ENCODE results near the gene ZNF507. TPM values are rescaled to one million over a fixed set of nuclear protein-coding genes. Genes with fewer than 3 reads are reported as not detected.
A peak's percentile ranks its signal among the peaks of the same experiment; 100 is the strongest.

The ZNF507 gene
- total RNA-seq, 1 donor from 2014 or later, result 42.3 TPM

DNA sequence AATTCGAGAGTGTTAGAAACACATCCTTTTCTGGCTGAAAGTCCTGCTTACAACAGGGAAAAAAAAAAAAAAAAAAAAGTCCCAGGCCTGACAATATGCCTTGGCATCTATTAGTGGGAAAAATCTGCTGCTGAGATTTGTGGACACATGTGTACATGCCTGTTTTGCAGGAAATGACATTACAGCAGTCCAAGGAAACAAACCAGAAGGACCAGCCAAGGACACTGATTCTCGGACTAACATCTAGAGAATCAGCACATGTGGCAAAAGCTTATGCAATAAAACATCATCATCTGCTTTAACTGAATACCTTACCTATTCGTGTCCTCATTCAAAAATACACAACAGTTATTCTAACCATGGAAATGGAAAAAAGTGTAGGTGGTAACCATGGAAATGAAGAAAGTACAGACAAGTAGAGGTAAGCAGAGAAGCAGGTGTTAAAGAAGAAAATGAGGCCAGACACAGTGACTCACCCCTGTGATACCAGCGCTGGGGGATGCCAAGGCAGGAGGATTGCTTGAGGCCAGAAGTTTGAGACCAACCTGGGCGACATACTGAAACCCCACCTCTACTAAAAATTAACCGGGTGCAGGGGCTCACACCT lies 50.7 kb downstream of the ZNF507 start:
- no peaks in the 10 kb centered on the region for H3K27me3 Mint-ChIP-seq
- no peak overlapping the region for H3K4me3 Mint-ChIP-seq (ENCODE audit: low read depth)
- TF ChIP-seq, protein P1, sequence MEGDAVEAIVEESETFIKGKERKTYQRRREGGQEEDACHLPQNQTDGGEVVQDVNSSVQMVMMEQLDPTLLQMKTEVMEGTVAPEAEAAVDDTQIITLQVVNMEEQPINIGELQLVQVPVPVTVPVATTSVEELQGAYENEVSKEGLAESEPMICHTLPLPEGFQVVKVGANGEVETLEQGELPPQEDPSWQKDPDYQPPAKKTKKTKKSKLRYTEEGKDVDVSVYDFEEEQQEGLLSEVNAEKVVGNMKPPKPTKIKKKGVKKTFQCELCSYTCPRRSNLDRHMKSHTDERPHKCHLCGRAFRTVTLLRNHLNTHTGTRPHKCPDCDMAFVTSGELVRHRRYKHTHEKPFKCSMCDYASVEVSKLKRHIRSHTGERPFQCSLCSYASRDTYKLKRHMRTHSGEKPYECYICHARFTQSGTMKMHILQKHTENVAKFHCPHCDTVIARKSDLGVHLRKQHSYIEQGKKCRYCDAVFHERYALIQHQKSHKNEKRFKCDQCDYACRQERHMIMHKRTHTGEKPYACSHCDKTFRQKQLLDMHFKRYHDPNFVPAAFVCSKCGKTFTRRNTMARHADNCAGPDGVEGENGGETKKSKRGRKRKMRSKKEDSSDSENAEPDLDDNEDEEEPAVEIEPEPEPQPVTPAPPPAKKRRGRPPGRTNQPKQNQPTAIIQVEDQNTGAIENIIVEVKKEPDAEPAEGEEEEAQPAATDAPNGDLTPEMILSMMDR (IDR thresholded peaks at IDR 0.05; ENCODE audit: unreplicated experiment), result no peak
- H3K27ac Mint-ChIP-seq, result peak overlapping the region; percentile 73
- DNase-seq (ENCODE audit: low spot score, unreplicated experiment), result no peak
- peaks cover 4% of the 10 kb centered on the region for H3K36me3 Mint-ChIP-seq (ENCODE audit: insufficient read depth)
- H3K4me1 Mint-ChIP-seq (ENCODE audit: low read depth), result peaks cover 37% of the 10 kb centered on the region
- peaks cover 4% of the 10 kb centered on the region for H3K9me3 Mint-ChIP-seq (ENCODE audit: low read depth)

DNA sequence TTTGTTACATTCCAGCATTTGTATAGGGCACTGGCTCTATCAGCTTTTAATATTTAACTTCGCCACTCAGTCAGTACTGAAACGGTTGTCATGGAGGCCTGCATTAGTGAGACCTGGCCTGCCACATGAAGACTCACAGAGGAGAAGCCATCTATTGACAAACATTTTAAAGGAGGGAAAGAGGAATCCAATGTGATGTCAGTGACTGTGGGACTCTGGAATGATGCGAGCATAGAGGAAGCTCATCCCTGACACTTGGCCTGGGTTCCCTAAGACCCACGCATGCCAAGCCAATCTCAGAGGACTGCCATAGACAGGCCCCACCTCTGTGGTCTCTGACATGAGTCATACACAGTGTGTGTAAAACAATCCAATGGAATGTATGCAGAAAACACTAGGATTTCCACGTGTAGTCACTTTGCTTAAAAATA lies 52.3 kb downstream of the ZNF507 start:
- H3K27me3 Mint-ChIP-seq, result no peaks in the 10 kb centered on the region
- peaks cover 4% of the 10 kb centered on the region for H3K9me3 Mint-ChIP-seq (ENCODE audit: low read depth)
- H3K4me3 Mint-ChIP-seq (ENCODE audit: low read depth), result peak overlapping the region; percentile 55
- H3K4me1 Mint-ChIP-seq (ENCODE audit: low read depth), result peaks cover 39% of the 10 kb centered on the region
- TF ChIP-seq, protein P1 (IDR thresholded peaks at IDR 0.05; ENCODE audit: unreplicated experiment), result no peak
- H3K27ac Mint-ChIP-seq, result peak overlapping the region; percentile 98
- no peak for DNase-seq (ENCODE audit: low spot score, unreplicated experiment)
- peaks cover 4% of the 10 kb centered on the region for H3K36me3 Mint-ChIP-seq (ENCODE audit: insufficient read depth)

DNA sequence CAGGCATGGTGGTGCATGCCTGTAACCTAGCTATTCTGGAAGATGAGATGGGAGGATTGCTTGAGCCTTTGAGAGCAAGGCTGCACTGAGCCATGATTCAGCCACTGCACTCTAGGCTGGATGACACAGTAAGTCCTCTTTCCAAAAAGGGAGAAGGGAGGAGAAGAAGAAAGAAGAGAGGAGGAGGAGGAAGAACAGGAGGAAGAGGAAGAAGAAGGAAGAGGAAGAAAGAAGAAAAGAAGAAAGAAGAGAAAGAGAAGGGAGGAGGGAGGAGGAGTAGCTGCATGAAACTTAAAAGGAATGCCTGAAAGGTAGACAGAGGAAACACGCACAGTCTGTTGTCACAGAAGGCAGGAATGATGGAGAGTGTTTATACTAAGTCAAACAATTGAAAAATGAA lies 56.6 kb downstream of the ZNF507 start:
- no peak overlapping the region for H3K27ac Mint-ChIP-seq
- no peak overlapping the region for H3K4me3 Mint-ChIP-seq (ENCODE audit: low read depth)
- peaks cover 35% of the 10 kb centered on the region for H3K4me1 Mint-ChIP-seq (ENCODE audit: low read depth)
- H3K9me3 Mint-ChIP-seq (ENCODE audit: low read depth), result no peaks in the 10 kb centered on the region
- H3K36me3 Mint-ChIP-seq (ENCODE audit: insufficient read depth), result peaks cover 1% of the 10 kb centered on the region
- TF ChIP-seq, protein P1 (IDR thresholded peaks at IDR 0.05; ENCODE audit: unreplicated experiment), result no peak
- H3K27me3 Mint-ChIP-seq, result no peaks in the 10 kb centered on the region
- DNase-seq (ENCODE audit: low spot score, unreplicated experiment), result no peak

DNA sequence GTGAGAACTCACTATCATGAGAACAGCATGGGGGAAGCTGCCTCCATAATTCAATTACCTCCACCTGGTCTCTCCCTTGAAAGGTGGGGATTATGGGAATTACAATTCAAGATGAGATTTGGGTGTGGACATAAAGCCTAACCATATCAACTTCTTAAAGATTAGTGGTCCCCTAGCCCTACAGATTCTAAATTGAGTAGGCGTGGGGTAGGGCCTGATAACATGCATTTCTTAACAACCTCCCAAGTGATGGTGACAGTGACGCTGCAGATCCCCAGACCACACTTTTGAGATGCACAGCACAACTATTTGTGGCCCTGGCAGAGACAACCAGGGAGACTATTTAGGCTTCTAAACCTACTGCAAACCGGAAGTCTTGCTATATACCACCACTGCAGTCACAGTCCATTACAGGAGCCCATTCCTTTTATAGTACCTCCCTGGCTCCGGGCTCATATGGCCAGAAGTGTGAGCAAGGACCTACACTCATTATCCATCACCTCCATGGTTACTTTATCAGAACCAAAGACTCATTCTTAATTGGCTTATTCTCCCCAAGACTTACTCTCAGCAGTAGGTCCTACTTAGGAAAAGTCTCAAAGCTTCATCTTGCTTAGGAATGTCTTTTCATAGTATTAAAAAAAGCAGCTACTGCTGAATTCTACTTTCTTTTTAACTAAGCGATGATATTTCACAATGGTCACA lies 58.0 kb downstream of the ZNF507 start:
- DNase-seq (ENCODE audit: low spot score, unreplicated experiment), result no peak
- Mint-ChIP-seq H3K27ac (no peak overlapping the region), H3K4me3 (ENCODE audit: low read depth) (peak overlapping the region; percentile 84), H3K36me3 (ENCODE audit: insufficient read depth) (peaks cover 4% of the 10 kb centered on the region), H3K9me3 (ENCODE audit: low read depth) (no peaks in the 10 kb centered on the region), H3K27me3 (no peaks in the 10 kb centered on the region), H3K4me1 (ENCODE audit: low read depth) (peaks cover 39% of the 10 kb centered on the region)
- TF ChIP-seq, protein P1 (IDR thresholded peaks at IDR 0.05; ENCODE audit: unreplicated experiment), result no peak

DNA sequence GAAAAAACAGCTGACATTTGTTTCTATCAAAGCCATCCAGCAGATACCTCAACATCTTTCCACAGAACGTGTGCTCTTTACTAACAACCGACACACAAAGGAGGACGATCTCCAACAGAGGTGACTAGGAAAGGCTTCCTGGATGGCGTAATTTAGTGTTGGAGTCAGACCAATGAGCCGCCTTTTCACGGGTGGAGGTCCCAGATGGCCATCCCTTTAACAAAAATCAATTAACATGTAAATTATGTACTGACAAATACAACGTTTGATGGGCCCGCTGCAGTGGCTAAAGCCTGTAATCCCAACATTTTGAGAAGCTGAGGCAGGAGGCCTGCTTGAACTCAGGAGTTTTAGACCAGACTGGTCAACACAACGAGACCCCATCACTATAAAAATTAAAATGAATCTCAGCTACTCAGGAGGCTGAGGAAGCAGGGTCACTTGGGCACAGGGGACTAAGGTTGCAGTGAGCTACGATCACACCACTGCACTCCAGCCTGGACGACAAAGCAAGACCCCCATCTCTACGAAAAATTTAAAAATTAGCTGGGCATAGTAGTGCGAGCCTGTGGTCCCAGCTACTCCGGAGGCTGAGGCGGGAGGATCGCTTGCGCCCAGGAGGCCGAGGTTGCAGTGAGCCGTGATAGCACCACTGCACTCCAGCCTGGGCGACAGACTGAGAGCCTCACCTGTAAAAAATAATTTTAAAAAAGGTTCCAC lies 59.0 kb downstream of the ZNF507 start:
- Mint-ChIP-seq H3K36me3 (ENCODE audit: insufficient read depth) (peaks cover 8% of the 10 kb centered on the region), H3K4me3 (ENCODE audit: low read depth) (peak overlapping the region; percentile 84), H3K27me3 (no peaks in the 10 kb centered on the region), H3K9me3 (ENCODE audit: low read depth) (no peaks in the 10 kb centered on the region), H3K27ac (peak overlapping the region; percentile 97), H3K4me1 (ENCODE audit: low read depth) (peaks cover 48% of the 10 kb centered on the region)
- TF ChIP-seq, protein P1 (IDR thresholded peaks at IDR 0.05; ENCODE audit: unreplicated experiment), result no peak
- no peak for DNase-seq (ENCODE audit: low spot score, unreplicated experiment)
